HG02938 (cell line): ENCODE measurements around the gene CLECL1.
"Not testable (repeated sequence)": the region's sequence is repeated elsewhere in the genome, so short reads cannot be mapped to it uniquely, and the experiment has no call there.

ENCODE experiments used
- ATAC-seq: cut with Tn5 transposase; IDR thresholded peaks from one replicate; pipeline ENCODE4 v1.9.1; 2021; ENCODE audit warnings: mild to moderate bottlenecking, moderate library complexity; ENCODE audit not compliant: unreplicated experiment

CLECL1 gene

DNA sequence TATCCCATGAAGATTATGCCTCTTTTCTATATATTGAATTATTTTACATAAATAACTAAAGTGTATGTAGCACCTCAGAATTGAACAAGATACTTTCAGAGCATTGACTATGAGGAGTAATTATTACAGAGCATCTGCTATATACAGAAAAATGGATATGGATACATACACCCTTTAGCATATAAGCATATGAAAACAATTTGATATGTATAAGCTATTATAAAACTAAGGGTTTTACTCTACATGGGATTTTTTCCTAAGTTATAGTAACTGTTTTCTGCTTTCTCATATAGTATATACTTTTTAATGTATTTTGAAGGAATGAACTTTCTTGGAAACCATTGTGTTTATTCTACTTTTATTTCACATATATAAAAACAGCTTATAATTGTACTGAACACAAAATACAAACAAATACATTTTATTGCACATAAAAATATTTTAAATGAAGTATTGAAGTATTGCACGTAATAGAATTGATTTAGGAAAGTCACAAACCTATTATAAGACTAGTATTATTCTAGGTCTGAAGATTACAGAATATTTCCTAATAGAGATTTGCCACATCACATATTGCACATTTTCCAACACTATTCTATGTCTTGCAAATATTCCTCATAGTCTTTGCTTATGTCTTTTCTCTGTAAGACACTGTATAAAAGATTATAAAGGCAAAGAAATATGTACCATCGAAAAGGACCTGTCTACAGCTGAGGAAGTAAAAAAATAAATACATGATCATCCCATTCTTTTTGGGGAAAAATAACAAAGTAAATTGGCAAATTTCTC lies 19.4 kb upstream of the CLECL1 start:
- ATAC-seq: no peak

DNA sequence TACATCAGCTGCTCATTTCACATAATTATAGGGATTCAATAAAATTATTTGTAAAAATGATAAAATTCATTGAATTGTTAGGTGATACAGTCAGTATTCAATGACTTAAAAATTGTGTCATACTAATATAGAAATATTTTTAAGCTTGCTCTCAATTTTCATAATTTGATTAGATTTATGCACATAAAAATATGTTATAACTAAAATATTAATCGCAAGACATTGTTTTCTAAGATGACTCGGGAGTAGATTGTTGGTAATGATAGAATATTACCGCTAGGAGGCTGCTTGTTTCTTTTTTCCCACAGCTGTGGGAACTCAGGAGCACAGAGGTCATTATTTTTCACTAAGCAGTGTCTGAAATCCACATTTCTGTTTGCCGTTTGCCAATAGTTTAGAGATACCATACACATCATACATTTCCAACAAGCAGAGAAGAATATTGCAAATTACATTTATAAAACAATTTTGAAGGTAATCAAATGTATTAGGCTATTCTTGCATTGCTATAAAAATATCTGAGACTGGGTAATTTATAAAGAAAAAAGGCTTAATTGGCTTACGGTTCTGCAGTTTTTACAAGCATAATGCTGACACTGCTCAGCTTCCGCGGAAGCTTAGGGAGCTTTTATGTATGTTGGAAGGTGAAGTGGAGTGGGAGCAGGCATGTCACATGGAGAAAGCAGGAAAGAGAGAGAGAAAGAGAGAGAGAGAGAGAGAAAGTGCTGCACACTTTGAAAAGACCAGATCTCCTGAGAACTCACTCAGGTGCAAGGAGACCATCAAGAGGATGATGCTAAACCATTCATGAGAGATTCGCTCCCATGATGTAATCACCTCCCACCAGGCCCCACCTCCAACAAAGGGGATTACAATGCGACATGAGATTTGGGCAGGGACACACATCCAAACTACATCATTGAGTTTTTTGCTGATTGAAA lies 18.6 kb upstream of the CLECL1 start:
- ATAC-seq: no peak

DNA sequence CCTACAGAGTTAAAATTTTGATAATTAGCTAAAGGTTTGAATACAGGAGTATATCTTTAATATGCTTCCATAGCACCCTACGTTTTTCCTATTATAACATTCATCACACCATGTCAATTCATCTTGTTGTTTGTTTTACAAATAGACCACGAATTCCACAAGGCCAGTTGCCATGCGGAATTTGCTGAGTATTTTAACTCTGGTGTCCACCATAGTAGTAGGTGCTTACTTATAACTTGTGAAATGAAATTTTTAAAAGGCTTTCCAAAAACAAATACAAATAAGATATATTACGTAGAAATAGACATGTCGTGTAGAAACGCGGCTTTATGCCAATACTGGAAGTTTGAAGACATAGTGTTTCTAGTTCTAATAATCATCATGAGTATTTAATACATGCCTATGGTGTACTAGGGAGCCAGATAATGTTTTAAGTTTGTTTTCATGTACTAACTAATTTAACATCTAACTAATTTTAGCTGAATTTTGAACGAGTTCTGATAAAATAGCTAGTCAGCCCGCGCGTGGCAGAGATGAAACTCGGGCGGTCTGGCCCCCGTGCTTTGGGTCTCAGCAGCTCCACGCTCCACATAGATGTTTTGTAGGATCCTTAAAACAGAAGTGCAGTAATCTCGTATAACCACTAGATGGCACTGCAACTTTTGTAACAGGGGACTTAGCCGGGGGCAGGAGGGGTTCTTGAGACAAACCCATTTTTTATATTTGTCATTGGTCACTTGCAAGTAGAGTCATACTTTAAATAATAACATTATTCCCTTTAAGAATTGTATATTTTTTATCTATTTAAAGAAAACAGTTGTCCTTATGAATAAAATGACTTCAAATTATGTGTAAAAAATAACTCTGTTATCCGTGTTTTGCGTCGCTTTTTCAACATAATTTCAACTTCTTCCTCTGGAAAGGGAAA lies 17.6 kb upstream of the CLECL1 start:
- no peak for ATAC-seq

DNA sequence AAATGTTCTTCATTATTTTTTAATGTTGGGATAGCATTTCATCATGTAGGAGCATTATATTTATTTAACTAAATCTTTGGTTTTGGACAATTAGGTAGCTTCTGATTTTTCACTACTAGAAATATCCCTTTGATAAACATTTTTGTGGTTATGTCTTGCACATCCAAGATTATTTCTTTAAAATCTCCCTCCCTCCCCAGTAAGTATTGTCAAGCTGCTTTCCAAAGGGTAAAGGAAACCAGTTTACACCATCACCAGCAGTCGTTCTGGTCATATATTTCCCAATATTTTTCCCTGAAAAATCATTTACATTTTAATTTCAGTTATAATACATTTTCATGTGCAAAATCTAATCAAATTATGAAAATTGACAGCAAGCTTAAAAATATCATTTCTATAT lies 16.7 kb upstream of the CLECL1 start:
- no peak for ATAC-seq

DNA sequence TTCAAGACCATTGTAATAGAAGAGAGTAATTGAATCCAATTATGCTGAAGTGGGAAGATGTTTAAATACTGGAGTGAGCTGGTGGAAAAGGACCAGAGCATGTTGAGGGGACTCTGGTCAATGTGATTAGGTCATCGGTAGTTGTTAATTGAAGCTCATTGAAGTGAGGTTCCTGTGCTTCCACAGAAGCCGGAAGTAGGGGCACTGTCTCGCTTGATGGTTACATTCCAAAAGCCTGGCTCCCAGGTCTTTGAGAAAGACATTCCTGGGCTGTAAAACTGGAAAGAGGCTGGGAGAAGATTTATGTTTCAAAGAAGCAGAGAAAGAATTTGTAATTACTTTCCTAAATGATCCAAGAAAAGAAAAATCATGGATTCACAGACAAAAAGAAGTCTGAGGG lies 12.3 kb upstream of the CLECL1 start:
- no peak for ATAC-seq

DNA sequence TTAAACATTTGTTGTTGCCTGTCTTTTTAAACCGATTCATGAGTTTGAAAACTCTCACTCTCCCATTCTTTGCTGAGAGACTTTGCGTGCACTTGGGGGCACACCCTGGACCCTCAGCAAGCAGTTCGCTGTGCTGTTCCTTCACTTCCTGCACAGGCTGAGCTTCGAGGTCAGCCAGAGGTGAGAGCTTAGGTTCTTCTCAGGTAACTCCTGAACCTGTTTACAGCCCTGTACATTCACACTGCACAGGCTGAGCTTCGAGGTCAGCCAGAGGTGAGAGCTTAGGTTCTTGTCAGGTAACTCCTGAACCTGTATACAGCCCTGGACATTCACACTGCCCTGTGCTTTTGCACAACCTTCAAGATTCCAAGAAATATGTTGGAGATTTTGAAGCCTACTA lies 9.8 kb upstream of the CLECL1 start:
- ATAC-seq: no peak

DNA sequence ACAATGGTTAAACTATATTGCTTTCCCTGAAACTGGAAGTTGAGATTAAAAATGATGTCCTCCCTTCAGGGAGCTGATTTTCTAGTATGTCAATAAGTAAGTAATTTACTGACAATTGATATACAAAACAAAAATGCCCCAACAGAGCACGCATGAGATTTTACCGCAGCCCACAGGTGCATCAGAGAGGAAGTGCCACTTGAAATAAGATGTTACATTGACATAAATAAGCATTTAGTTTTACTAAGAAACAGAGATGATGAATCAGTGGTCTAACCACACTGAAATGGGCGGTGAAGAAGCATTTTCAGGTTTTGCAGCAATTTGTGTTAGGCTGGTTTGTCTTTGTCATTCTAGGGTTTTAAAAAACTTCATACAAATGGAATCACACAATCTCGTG lies 8.8 kb upstream of the CLECL1 start:
- ATAC-seq: peak; percentile 75

DNA sequence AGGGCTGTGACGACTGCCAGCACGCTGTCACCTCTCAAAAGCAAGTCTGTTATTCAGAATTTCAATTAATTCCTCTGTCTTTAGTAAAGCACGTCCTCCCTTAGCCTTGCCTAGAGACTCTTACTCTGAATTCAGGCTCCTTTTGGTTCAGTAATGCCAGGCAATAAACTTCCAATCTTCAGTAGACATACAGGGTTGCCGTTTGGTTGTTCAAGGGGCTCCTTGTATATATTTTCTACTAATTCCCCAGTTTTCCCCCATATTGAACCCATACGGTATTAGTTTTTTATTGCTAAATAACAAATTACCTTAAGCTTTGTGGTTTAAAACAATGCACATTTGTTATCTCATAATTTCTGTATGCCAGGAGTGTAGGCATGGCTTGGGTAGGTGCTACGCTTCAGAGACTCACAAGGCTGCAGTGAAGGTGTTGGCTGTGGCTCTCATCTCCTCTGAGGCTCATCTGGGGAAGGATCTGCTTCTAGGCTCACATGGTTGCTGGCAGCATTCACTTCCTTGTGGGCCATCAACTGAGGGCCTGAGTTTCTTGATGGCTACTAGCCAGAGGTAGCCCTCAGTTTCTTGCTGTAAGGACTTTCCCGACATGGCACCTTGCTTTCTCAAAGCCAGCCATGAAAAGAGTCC lies 7.3 kb upstream of the CLECL1 start:
- no peak for ATAC-seq

DNA sequence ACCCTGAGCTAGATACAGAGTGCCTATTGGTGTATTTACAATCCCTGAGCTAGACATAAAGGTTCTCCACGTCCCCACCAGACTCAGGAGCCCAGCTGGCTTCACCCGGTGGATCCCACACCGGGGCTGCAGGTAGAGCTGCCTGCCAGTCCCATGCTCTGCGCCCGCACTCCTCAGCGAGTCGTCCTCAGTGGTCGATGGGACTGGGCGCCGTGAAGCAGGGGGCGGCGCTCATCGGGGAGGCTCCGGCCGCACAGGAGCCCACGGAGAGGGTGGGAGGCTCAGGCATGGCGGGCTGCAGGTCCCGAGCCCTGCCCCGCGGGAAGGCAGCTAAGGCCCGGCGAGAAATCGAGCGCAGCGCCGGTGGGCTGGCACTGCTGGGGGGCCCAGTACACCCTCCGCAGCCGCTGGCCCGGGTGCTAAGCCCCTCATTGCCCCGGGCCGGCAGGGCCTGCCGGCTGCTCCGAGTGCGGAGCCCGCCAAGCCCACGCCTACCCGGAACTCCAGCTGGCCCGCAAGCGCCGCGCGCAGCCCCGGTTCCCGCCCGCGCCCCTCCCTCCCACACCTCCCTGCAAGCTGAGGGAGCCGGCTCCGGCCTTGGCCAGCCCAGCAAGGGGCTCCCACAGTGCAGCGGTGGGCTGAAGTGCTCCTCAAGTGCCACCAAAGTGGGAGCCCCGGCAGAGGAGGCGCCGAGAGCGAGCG lies 6.7 kb upstream of the CLECL1 start:
- not testable (repeated sequence) for ATAC-seq

DNA sequence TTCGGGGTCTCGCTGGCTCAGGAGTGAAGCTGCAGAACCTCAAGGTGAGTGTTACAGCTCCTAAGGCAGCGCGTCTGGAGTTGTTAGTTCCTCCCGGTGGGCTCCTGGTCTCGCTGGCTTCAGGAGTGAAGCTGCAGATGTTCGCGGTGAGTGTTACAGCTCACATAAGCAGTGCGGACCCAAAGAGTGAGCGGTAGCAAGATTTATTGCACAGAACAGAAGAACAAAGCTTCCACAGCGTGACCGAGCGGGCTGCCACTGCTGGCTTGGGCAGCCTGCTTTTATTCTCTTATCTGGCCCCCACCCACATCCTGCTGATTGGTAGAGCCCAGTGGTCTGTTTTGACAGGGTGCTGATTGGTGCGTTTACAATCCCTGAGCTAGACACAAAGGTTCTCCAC lies 6.0 kb upstream of the CLECL1 start:
- ATAC-seq: not testable (repeated sequence)

DNA sequence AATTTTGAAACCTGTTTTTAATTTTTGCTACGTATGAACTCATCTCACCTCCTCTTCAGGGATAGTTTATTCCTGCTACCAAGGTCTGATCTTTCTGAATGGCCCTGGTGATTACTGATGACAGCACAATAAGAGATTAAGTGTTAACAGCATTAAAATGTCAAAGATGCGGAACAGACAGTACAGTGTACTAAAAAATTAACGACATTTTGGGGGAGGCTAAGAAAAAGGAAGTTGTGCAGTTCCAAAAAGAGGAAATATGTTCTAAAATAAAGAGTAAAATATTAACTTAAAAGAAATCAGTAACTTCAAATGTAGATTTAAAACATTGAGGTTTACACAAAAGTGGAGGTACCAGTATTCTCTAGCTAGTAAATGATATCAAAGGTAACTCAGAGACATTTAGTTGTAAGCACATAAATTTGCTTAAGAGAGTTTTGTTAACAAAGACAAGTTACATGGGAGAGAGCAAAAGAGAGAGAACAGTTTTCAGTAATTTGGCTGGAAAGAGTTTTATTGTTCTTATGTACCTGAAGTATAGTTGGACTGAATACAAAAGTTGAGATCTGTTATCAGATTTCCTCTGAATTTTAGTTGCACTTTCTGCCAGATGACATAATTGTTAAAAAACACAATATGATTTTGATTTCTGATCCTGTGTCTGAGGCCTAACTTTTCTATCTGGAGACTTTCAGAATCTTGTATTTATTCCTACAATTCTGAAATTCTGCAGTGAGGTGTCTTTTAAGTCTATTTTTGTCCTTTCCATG lies 4.2 kb upstream of the CLECL1 start:
- no peak for ATAC-seq

DNA sequence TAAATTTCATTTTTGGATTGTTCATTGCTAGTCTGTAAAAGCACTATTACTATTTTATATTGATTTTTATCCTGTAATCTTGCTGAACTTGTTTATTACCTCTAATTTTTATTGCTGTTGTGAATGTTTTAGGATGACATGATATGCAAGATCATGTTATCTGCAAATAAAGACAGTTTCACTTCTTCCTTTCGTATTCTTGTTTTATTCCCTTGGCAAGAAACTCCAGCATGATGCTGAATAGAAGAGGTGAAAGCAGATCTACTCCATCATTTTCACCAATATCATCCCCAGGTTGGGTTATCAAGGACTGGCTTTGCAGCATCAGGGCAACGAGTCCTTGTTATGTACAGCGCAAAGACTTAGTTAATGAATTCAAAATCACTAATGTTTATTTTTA lies 2.7 kb upstream of the CLECL1 start:
- ATAC-seq: no peak

DNA sequence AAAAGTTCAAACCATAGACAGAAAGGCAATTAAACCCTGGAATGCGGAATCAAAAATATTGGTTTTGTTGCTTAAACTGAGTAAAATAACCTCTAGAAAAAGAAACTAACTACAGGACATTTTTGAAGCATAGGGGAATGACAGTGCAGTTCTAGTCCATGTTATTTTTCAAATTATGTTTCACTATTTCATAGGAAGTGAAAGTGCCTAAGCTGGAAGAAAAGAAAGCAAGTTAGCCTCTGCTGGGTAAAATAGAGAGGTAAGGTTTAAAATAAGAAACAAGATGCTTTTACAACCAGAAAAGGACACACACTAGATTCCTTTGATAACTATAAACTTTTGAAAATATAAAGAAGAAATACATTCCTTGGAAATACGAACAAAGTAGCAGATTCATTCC lies 1.1 kb downstream of the CLECL1 start:
- peak; percentile 35 for ATAC-seq

DNA sequence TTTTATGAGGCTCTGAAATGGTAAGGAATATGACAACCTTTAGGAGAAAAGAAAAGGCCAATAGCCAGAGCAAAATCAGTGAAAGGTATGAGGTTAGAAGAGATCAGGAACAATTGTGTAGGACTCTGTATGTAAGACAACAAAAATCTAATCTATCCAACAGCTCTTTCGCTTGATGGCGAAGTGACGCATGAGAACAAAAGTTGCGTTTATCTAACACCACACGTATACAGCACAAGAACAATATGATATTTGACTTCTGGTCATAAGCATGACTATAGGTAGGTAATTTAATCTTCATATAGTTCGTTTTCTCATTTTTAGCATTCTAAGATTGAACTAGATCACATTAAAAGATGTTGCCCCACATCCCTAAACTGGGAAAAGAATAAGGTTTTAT lies 1.5 kb downstream of the CLECL1 start:
- no peak for ATAC-seq

DNA sequence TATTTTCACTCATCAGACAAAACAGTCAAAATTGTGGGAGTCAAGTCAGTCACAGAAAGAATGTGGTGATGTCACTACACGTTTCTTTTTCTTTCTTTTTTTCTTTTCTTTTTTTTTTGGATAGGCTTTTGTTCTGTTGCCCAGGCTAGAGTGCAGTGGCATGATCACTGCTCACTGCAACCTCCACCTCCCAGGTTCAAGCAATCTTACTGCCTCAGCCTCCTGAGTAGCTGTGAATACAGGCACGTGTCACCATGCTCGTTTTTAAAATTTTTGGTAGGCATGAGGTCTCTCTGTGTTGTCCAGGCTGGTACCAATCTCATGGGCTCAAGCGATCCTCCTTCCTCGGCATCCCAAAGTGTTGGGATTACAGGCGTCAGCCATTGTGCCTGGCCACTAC lies 2.3 kb downstream of the CLECL1 start:
- ATAC-seq: no peak

DNA sequence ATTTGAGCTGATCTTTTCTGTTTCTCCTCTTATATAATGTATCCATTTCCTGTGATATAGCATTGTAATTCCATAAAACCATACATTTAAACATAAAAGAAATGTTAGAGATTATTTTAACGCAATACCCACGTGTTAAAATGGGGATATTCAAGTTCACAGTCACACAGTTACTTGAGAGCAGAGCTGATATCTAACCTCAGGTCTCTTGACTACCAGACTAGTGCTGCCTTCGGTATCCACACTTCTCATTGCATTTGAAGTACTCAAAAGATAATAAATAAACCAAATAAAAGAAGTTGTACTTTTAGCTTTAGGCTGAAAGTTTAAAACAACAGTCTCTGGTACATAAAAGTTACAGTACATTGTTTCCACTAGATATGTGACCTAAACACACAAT lies 2.9 kb downstream of the CLECL1 start:
- ATAC-seq: no peak

DNA sequence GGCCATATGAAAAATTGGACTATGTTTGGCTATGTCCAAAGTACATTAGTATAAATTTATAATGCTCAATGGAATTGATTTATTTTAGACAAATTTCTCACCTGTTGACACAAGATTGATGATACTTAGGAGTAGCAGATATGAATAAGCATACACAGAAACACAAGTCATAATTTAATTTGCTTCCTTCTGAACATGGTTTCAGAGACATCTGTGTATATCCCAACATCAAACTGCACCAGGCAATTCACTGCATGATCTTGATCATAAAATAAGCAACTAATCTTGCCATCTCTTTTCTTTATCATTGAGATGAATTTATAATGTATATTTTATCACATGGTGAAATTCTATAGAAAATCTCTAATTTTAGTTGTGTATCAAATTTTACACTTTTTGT lies 3.8 kb downstream of the CLECL1 start:
- no peak for ATAC-seq

DNA sequence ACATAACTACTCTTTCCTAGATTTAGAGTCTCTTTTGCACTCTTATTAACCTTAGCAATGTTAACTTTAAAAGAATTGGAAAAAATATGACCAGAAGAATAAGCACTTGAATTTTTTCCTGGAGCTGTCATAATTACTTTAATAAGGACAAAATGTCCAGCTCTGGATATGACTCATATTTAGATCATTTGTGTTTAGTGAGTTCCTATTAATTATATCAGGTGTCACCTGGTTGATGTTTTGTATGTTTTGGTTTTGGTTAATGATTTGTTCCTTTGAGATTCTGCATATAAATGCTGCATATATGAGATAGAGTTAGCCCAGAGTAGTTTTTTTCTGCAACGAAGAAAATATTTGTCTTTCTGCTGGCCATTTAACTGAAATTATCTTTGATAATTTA lies 5.1 kb downstream of the CLECL1 start:
- no peak for ATAC-seq

DNA sequence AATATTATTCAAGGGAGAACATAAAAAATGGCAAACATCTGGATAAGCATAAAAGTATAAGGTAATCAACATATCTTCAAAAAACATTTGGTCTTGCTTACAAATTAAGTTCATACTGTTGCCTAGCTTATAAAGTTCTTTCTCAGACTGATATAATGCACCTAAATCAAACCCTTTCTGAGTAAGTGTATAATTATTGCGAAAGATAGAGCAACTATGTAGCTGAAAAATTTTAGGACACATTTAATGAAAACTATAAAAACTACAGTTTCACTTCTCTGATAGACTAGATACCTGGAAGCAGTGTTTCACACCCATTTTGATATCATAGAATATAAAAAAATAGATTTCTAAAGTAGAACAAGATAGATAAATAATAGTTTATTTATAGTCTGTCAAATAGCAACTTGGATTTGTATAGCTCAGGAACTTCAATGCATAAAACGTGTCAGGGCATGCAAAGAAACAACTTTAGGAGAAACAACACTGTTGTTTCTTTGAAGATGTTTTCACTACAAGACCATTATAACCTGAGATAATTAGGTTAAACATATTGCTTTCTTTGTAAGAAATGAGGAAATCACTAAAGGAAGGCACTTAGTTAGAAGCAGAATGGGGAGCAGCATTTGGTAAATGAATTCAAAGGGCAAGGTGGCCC lies 7.6 kb downstream of the CLECL1 start:
- ATAC-seq: no peak
